HG03196 (cell line): ENCODE results near the gene TRIP12.
"Not testable (repeated sequence)": the region's sequence is repeated elsewhere in the genome, so short reads cannot be mapped to it uniquely, and the experiment has no call there.

Source experiments
- ATAC-seq: cut with Tn5 transposase; IDR thresholded peaks from one replicate; pipeline ENCODE4 v1.9.1; 2021; ENCODE audit not compliant: unreplicated experiment

TRIP12 gene

DNA sequence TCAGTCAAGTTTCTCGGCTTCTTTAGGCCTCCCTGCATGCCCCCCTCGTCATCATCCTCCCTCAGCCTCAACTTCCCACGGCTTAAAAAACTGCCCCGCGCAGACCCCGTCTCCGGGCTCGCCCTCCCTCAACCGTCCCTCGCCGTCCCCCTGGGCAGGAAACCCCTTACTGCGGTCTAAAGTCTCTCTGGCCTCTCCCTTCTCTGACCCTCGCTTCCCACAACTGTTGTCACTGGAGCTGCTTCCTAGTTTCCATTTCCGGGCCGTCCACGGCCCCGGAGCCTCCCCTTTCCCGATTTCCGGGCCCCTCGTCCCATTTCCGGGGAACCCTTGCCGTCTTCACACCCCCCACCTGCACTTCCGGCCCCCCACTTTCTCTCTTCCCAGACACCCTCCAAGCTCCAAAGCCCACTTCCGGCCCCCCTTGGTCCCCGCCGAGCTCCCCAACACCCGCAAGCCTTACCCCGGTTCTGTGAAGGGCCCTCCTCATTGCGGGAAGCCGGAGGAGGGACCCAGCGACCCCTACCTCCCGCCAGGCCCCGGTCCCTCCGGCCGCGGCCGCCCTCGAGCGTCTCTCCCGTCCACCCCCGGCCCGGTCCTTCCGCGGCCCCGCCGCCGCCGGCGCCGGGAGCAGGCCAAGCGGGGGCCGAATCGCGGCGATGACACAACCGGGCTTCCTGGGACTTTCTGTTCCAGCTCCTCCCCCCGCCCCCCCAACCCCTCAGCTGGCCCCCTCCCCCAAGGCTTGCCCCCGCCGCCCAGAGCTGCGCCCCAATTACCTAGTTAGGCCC lies 513 bp downstream of the TRIP12 start:
- ATAC-seq, result peak; percentile 17

GRCh38 chr2:229920011-229920641 lies 1.7 kb downstream of the TRIP12 start:
- ATAC-seq, result no peak

- ATAC-seq, result no peak
Observed at GRCh38 chr2:229917793-229918192, 4.0 kb downstream of the TRIP12 start.

GRCh38 chr2:229914171-229914570 lies 7.6 kb downstream of the TRIP12 start:
- ATAC-seq, result no peak

DNA sequence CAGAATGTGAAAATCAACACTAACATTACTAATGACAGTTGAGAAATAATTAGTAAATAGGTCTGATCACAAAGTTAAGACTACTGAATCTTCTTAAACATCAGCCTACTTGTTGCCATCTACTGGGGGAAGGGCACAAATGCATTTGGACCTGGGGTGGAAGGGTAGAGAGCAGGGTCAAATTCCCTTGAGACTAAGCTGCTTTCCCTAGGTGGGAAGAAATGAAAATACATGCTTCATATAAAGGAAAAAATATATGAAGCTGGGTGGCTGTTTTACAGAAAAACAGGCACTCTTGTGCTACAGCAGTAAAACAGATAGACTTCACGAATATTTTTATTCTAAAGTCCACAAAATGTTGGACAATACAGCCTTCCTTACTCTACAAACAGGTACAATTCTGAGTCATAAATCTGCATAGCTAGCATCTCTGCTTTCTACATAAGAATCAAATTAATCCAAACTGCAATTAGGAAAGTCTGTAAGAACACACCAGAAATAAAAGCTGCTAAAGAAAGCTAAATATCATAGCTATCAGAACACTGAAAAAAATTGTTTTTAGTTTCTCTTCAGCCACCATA lies 10.9 kb downstream of the TRIP12 start:
- ATAC-seq, result peak; percentile 73

DNA sequence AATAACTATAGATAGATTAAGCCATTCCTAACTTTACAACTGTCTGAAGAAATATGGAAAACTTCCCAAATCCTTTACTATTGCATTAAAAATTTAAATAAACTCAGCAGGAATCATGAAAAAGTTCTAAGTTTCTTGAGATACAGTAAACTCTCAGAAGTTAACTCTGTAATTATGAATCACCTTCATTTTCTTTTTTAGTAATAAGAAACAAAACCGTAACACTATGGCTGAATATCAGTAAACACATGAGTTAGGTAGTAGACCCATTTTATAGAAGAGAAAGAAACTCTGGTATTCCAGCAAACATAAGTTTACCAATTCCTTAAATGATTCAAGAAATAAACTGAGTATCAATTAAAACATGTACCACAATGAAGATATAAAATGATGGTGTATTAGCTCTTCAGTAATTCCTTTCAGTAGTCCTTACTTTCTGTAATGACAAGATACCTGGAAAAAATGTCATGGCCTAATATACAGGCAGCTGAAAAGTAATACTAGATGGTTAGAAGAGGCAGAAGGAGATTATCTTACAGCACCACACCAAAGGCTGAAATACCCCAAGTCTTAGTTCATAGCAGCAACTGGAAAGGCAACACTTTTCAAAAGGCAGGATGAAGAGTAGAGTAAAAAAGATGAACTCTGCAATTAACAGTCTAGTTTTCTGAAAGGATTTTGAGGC lies 11.5 kb downstream of the TRIP12 start:
- ATAC-seq, result peak; percentile 23

DNA sequence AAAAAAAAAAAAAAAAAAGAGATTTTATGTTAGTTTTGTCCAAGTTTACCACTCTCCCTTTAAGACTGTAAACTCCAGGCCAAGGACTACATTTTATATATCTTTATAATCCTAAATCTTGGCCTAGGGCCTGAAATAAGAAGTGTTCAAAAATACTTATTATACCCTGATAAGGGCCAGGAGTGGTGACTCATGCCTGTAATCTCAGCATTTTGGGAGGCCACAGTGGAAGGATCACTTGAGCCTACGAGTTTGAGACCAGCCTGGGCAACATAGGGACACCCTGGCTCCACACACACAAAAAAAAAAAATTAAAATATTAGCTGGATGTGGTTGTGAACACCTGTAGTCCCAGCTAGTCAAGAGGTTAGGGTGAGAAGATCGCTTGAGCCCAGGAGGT lies 12.7 kb downstream of the TRIP12 start:
- ATAC-seq, result no peak

DNA sequence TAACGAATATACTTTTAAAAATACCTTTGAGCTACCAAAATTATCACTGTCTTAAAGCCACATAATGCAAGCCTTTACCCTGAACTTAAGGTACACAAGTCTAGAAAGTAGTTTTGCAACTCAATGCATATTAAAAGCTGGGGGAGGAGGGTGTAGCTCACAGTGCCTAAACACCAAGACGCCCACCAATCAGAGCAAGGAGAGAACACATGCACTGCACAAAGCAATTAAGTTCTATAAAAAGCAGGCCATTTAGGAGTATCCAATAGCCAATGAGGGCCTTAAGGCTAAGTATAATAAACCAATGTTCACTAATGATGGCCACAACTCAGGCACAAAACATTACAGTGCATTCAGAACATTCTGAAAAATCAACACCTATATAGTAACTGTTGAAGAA lies 16.2 kb downstream of the TRIP12 start:
- no peak for ATAC-seq

- no peak for ATAC-seq
Observed at GRCh38 chr2:229903037-229903436, 18.8 kb downstream of the TRIP12 start.

- no peak for ATAC-seq
Observed at GRCh38 chr2:229901819-229902218, 20.0 kb downstream of the TRIP12 start.

DNA sequence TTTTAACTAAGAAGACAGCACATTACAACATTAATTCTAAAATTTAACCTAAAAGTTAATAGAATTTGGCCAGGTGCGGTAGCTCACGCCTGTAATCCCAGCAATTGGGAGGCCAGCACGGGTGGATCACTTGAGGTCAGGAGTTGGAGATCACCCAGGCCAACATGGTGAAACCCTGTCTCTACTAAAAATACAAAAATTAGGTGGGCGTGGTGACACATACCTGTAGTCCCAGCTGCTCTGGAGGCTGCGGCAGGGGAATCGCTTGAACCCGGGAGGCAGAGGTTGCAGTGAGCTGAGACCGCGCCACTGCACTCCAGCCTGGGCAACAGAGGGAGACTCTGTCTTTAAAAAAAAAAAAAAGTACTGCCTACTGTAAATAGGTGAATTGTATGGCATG lies 21.3 kb downstream of the TRIP12 start:
- ATAC-seq, result not testable (repeated sequence)

DNA sequence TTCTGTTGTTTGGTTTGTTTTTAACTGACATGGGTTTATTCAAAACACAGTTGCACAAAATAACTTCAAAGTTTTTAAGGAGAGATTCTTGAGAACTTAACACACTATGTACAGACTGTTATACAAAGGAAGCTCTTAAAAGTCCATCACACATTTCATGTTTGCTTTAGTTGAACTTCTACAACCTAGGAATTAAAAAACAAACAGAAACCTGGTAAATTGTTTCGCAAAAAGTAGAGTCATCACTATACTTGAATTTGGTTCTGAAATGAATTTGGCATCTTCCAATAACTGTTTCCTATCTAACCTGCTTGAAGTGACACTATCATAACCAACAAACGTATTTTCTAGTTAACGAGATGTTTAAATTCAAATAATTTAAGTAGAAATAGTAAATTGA lies 21.8 kb downstream of the TRIP12 start:
- no peak for ATAC-seq

DNA sequence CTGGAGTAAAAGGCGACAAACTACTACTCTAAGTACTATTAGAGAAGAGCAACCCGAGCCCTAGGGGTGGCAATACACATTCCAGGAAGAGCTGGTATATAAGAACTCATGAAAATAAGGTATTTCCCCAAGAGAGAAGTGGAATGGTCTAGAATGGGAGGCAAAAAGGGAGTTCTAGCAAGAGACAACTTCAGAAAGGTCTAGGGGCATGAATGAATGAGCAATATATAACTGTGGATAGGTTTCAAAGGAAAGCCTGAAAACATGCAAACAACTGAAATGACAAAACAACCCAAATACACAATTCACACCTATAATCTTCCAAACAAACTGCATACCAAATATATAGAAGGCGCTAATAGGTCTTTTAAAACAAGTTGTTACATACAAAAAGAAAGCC lies 22.2 kb downstream of the TRIP12 start:
- no peak for ATAC-seq

DNA sequence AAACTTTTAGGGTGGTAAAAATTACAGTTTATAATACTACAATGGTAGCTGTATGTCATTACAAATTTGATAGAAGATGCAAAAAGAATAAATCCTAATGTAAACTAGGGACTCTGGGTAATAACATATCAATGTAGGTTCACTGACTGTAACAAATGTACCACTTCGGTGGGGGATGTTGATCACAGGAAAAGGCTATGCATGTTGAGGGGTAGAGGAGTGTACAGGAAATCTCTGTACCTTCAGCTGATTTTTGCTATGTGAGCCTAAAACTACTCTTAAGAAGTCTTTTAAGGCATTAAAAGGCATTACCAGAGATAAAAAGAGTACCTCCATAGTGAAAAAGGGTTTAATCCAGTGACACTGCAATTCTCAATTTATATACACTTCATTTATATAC lies 25.0 kb downstream of the TRIP12 start:
- no peak for ATAC-seq

- no peak for ATAC-seq
Observed at GRCh38 chr2:229889023-229889422, 32.8 kb downstream of the TRIP12 start.

GRCh38 chr2:229888031-229888430 lies 33.8 kb downstream of the TRIP12 start:
- no peak for ATAC-seq

DNA sequence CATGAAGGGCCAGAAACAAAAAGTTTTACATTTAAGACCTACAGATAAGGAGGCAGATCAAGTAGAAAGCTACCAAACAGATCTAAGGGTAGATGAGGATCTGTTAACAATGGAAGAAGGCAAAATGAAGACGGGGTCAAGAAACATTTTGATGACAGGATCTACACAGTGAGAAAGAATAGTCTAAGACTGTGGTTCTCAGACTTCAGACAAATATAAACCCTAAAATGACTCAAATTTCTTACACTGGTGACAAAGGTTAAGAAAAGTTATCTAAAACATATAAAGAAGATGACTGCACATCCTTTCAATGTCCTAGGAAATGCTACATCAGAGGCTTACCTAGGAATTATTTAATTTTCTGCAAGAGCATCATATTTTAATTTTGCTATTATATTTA lies 34.4 kb downstream of the TRIP12 start:
- ATAC-seq, result no peak

DNA sequence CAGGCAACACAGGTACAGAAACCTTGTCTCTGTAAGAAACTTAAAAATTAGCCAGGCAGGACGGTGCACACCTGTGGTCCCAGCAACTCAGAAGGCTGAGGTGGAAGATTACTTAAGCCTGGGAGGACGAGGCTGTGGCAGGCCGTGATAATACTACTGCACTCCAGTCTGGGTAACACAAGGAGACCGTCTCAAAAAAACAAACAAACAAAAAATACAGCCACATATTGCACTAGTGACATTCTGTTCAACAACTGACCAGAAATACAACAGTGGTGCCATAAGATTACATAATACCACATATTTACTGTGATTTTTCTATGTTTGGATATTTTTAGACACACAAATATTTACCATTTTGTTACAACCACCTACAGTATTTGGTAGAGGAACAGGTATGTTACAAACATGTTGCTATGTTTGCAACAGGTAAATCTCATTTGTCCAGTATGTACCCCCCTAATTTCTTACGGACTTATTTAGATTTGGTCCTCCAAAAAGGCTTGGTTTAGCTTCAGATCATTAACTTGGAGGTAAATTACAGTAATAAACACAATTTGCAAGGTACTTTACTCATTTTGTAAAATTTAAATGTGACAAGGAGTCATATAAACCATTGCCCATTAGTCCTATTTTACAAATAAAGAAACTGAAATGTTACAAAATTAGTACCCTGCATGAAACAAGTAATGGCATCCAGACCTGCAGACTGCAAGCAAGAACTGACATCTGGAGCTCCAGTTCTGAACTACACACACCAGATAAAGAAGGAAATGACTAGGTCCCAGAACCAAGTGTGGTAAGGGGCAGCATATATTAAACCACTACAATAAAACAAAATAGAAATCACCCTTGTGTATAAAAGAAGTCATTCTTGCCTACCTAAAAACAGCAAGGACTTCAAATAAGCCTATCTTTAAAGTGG lies 36.8 kb downstream of the TRIP12 start:
- ATAC-seq, result peak; percentile 53

- no peak for ATAC-seq
Observed at GRCh38 chr2:229882583-229882982, 39.2 kb downstream of the TRIP12 start.

- no peak for ATAC-seq
Observed at GRCh38 chr2:229880892-229881586, 40.8 kb downstream of the TRIP12 start.
